Activated CD4-positive, CD25-positive, alpha-beta regulatory T cell treated with anti-CD3 and anti-CD28 coated beads, Interleukin-2, amount 50 U/mL, for 16 hours (primary cell): ENCODE measurements around the gene ACTC1.
"Not testable (repeated sequence)": the region's sequence is repeated elsewhere in the genome, so short reads cannot be mapped to it uniquely, and the experiment has no call there.

Source experiments
- DNase-seq: peaks from one replicate; pipeline ENCODE4 v3.0.0-alpha.2; 2020; ENCODE audit warnings: low read depth, low spot score

Gene ACTC1

DNA sequence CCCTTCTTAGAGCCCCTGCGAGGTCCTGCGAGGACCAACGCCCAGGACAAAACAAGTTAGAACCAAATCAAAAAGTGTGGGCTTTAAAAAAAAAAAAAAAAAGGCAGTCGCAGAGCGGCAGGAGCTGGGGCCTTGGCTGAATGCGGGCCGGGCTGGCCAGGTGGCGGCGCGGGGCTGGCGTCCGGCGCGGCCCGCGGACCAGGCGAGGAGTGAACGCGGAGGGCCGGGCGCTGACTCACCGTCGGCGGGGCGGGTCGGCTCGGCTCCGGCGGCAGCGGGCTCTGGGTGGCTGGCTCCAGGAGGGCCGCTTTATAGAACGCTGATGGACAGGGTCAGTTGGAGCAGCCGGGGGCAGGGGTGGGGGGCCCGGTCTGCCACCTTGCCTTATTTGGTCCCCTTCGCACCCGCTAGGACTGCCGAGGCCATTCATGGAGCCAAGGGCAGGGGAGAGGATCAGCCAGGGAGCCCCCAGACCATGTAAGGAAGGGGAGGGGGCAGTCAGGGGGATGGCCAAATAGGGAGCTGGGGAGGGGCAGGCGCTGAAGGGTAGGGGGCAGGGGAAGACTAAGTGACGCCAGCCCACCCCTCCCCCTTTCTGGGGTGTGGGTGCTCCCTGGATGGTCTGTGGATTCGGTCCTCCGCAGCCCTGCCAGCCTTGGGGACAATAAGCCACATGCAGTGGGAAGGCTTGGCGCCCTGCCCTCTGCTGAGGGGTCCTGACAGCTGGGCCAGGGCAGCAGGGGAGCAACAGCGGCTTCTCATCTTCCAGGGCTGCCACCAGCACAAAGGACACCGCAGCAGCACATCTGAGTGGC, at the start of gene ACTC1:
TSS of gene ACTC1 (minus strand) at position 283 of the 815 bp plus-strand sequence. CDS start 741 bp downstream, outside the sequence.
- DNase-seq, result no peak

DNA sequence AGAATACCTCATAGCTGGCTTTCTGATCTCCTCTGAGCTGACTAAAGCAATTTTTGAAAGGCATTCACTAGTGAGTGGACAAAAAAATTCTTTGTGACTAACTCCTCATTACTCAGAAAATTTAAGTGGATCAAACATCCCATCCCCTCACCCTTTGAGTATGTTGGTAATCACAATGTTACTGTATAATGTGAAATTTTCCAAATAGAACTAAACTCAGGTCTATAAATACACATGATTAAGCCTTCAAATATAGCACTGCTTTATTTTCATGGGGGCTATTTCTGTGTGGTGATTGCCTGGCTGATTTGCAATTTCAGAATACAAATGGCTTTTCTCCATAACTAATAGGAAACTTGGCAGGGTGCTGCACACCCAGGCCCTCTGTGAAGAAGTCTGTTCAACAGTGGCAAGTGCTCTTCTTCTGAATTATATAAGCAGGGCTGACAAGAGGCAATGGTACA, 45.9 kb upstream of the ACTC1 start:
- DNase-seq, result no peak

DNA sequence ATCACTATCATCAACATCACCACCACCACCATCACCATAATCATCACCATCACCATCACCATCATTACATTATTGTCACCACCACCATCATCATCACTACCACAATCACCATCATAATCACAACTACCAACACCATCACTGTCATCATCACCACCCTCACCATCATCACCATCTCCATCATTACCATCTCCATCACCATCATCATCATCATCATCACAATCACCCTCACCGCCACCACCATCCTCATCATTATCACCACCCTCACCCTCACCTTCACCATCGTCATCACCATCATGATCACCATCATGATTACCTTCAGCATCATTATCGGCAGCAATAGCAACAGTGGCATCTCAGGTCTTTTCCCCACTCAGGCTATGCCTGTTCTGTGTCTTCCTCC, 42.9 kb upstream of the ACTC1 start:
- no peak for DNase-seq

DNA sequence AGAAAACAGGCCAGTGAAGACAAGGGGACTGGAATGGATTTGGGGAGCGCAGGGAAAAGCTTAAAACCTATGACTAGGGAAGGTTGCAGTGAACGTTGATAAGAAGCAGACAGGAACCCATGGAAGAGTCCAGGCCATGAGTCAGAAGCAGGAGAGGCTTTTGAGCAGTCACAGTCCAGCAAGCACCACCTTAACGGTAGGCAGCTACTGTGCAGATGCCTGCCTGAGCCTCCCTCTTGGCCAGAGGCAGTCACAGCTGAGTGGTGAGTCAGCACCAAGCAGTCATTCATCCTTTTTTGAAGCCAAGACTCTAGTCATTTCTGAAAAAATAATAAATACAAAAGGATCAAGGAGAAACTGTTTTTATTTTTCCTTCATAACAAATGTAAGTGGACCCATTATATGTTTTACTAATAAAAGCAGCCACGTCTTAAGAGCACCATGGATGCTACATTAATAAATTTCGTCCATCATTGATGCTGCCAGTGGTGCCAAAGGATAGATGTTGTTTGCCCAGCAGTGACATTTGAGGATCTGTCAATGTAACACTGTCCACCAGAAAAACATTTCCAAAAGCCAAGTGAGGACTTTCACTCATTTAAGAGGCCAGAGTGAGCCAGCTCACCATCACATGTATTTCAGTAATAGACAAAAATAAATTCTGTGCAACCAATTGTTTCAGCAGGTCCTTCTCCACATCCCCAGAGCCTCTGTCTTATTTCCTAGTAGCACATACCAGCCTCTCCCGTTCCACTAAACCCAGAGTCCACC, 42.1 kb upstream of the ACTC1 start:
- DNase-seq, result no peak

DNA sequence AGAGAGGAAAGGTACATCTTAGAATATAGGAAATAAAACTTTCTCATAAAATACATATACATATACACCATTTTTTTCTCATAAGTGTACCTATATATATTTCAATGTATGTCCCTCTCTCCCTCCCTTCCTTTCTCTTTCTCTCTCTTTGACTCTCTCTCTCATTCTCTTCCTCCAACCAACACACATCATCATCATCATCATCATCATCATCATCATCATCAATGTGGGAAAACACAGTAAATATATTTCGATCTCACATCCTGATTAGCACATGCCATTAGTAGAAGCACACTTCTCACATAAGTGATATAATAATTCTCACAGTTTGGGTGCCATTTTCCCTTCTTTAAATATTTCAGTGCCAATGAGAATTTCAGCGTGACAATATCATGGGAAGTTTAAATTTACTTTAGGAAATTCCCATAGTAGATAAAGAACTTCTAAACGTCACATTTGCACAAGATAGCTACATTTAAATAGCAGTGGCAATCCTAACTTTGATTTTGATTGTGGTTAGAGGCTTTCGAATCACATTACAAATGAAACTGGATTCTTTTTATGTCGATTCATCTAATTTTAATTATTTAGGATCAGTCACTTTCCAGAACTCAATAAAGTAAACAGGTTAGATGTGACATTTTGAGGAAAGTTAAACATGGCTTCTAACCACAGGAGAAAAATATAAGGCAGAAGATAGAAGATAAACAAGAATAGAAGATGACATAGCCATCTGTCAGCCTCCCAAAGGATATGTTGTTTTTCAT, 33.0 kb upstream of the ACTC1 start:
- no peak for DNase-seq

DNA sequence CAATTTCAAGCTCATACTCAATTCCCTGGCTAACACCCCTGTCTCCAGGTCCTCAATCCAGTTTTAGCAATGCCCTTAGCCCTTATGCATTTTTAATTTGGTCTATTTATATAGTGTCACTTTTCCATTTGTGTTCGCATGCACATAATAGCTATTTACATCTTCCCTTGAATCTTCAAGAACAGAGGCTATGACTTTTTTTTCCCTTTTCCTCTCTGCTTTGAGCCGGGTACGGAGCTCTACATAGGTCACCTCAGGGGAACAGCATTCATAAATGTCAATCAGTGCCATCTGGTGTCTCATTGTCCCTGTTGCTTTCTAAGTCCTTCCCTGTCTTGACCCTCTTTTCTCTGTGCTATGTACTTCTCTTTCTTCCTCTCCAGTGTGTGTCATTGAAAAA, 26.5 kb upstream of the ACTC1 start:
- no peak for DNase-seq

DNA sequence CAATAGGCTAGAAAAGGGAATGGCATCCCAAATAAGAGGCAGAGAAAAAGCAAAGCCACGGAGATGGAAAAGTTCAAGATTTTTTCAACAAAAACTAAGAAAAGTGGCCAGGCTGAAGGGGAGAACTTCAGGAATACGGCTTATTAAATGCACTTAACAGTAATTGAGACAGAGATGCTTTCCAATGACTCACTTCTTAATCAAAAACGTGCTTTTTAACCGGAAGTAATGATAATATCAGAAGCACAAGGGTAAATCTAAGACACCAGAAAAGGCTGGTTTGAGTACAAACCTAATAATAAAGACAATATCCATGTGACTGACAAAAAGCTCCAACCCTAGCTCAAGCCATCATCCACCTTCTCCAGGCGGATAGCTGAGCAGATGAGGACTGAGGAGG, 24.8 kb upstream of the ACTC1 start:
- no peak for DNase-seq

DNA sequence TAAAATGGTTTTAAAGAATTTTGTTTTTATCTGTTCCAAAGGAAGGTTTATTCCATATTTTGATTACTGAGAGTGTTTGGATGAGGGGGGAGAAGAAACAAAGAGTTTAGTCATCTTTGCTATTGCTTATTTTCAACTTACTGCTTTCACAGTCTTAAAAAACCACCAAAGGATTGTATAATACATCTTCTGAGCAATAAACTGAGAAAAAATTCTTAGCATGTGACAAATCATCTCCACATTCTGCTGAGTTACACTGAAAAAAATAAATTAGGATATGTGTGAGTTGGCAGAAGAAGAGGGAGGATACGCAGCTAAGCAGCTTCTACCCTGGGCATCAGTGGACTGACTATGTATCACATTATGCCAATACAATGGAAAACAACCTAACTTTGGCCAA, 23.2 kb upstream of the ACTC1 start:
- DNase-seq, result no peak

DNA sequence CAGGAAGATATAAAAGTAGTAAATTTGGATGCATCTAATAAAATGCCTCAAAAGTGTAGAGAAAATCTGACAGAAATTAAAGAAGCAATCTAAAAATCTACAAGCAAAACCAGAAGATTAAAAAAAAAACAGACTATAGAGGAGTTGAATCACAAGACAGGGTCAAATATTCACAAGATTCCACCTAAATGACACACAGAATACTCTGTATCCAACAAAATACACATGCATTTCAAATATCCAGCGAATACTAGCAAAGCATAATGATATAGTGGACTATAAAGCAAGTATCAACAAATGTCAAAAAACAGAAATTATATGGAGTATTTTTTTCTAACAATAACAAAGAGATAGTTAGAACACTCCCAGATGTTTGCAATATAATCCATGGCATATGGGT, 20.5 kb upstream of the ACTC1 start:
- DNase-seq, result no peak

DNA sequence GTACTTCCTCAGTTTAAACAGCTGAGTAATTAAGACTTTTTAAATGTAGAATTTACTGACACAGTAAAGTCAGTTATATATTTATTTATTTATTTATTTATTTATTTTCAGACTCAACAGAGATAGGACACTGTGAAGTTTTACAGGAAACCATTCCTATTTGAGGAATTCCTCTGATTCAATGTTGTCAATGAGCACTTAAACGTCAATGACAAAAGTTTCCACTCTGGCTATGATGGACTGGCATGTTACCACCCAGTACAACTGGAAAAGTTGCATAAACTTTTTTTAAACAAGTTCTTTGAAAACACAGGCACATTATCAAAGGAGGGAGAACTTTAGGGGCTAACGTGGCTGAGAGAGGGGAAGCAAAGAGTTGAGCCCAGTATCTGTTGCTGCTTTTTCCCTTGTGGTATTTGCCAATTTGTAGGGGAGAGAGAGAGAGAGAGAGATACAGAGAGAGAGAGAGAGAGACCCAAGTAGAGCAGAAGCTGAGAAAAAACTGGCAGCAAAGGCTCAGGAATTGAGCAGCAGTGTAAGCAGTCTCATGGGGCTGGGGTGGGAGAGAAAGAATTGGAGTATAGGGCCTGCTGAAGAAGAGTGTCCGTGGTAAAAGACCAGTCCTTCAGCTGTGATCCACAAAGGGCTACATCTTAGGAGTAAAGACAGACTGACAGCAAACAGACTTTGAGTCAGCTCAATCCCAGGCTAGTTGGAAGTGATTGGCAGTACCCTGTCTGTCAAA, 18.3 kb upstream of the ACTC1 start:
- no peak for DNase-seq

DNA sequence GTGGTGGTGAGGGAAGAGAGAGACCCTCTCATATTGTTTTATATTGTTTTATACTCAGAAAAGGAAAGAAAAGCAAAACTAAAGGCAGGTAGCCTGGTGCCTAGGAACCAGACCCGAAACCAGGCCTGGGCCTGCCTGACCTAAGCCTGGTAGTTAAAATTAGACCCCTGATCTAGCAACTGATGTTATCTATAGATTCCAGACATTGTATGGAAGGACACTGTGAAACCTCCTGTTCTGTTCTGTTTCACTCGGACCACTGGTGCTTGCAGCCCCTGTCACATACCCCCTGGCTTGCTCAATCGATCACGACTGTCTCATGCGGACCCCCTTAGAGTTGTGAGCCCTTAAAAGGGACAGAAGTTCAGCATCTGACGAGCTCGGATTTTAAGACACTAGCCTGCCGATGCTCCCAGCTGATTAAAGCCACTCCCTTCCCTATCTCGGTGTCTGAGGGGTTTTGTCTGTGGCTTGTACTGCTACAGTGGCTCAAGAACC, 17.6 kb upstream of the ACTC1 start:
- DNase-seq, result not testable (repeated sequence)

DNA sequence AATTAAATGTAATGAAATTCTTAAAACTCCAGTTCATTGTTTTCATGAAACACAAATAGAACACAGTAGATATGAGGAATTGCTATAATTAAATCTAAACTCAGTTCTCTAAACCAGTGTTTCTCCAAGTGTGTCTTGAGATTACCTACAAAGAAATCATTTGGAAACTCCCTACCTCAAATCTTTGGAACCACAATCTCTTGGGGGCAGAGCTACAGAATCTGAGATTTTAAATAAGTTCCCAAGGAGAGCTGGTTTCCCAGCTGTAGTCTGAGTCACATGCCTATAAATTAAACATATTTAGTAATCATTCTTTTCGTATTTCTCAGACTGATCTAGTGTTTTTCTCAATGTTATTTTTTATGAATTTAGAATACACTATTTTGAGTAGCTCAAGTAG, 17.0 kb upstream of the ACTC1 start:
- DNase-seq, result no peak

DNA sequence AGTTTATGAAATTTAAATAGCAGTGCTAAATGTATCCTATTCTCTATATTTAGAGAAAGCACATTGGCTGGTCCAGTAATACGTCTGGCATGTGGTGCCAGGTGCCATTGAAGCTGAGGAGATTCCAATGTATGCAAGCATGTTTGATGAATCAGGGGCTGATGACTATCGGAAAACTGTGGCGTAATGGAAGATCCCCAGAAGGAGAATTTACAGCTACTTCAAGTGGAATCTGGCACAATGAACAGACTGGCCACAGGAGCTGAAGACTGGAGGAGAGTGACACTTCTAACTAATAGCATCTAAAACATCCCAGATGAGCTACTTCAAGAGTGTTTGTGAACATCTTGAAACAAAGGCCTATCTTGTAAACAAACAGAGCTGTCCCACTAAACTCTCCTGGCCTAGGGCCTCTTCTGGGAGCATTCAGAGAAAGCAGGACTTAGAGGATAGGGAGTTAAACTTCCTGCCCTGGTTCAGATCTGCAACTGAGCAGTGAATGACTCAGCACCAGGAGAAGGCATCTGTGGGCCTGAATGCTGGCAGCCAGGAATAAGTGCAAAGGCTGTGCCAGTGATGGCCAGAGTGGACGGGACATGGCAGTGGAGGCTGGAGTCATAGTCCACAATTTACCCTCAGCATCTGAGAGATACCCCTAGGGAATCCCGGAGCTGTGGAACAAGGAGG, 15.2 kb upstream of the ACTC1 start:
- no peak for DNase-seq

DNA sequence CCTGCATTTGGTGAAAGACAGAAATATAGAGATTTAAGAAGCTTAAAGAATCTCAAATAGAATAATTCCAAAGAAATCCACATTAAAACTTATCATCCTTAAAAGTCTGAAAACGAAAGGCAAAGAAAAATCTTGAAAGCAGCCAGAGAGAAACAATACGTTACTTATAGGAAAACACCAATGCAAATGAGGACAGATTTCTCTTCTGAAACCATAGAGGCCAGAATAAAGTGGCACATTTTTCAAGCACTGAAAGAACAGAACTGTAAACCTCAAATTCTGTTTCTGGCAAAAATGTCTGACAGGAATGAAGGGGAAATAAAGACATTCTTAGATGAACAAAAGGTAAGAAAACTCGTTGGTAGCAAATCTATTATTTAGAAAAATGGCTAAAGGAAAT, 13.8 kb upstream of the ACTC1 start:
- no peak for DNase-seq

DNA sequence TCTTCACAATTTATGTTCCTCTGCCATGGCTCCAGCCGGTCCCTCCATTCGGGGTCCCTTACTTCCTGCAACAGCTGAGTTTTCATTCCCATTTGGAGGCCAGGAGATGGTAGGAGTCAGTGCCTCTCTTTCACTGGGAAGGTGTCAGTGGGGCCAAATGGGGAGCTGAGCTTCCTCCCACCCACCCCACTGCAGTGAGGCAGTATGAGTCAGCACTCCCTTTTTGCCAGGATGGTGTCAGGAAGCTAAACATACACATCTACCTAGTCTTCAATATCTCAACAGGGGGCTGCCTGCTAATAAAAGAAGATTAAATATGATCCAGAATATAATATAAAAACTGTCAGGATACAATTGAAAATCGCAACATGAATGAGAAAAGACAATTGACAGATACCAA, 12.7 kb upstream of the ACTC1 start:
- no peak for DNase-seq

DNA sequence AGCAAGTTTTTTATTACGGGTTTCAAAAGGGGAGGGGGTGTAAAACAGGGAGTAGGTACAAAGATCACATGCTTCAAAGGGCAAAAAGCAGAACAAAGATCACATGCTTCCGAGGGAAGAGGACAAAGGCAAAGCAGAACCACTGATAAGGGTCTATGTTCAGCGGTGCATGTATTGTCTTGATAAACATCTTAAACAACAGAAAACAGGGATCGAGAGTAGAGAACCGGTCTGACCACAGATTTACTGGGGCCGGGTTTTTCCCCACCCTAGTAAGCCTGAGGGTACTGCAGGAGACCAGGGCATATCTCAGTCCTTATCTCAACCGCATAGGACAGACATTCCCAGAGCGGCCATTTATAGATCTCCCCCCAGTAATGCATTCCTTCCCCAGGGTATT, 11.9 kb upstream of the ACTC1 start:
- not testable (repeated sequence) for DNase-seq

DNA sequence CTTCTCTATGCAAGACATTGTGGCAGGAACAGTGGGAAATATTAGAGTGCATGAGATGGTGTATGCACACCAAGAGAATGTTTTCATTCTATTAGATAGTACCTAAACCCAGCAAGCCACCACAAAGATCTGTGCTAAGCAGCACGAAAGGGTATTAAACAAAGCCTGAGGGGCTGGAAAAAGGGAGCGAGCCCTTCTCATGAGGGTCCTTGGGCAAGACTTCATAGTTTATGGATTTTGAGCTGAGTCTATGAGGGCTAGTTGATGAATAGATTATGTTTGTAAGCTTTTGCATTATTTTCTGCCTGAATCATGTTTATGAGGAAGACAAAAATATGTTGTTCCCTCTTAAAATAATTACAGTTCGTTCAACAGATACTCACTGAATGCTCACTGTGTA, 9.4 kb upstream of the ACTC1 start:
- DNase-seq, result no peak

DNA sequence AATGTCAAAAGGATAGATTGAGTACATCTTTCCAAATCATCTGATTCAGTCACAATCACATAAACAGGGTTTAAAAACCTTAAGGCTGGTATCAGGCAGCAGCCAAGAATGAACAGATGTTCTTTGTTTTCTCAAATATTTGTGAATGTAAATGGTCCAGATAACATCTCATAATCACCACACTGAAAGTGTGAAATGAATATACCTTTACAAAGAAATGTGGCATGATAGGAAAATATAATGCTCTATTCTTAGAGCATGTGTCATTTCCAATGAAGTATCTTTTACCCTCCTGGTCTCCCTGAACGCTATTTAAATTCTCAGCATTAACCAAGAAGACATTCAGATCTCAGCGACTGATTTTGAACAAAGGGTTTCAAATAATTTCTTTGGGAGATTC, 8.8 kb upstream of the ACTC1 start:
- no peak for DNase-seq

DNA sequence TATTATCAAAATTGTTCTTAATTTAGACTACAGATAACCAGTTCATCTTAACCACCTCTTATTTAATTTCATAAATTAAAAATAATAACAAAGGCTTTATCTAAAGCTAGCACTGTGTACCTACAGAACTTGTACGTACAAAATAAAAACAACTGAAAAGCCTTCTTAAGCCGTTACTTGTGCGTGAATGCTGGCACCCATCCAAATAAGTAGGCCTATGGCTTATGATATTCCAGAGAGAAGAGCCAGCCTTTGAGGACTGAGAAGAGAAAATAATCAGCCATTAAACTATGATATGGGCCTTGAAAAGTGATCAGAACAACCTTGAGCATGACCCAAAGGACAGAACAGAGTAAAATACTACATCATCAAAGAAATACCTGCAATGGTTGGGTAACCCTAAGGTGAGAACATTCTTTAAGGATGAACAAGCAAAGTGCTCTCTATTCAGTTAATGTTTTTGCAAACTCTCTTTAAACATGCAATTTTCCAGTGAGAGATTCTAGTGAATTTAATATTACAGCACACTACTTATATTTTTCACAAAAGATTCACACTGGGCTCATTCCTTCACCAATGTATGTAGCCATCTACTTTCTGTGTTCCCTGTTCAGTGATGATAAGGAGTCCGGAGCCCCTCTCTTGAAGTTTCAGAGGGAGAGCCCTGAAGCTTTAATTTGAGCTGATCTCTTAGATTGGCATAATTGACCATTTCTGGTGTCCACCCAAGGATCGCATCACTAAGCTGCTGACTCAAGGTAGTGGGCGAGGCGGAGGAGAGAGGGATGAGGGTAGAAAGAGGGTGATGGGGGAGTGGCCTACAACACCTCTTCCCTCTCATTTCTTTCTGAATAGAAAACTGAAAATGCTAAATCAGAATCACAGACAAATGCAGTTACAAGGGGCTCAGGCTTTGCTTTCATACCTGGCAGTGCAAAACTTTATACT, 7.7 kb upstream of the ACTC1 start:
- no peak for DNase-seq

DNA sequence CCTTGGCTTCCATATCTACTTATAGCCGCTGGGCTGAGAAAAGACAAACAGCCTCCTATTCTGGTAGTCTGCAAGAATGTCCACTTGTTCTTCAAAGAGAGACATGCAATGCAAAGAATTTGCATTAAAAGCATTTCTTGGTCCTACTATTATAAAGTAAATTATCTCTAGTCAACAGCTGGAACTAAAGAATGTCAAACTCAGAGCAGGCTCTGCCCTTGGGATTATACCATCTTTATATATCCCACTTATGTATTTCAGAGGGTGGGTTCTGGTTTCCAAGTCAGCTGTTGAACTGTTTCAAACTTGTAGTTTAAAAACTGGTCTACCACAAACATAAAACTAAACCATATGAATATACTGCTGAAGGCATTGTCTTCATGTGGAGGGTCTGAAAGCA, 7.0 kb upstream of the ACTC1 start:
- no peak for DNase-seq
